OCI-LY1 (cell line): ENCODE results near the gene DCST1.

Experiments
- EZH2 ChIP-seq: fragments of 200-600 bp; sonication (generic), shearing (Covaris generic); IDR thresholded peaks from 2 replicates; pipeline ENCODE4 v1.8.0; 2017; ENCODE audit warnings: borderline replicate concordance, mixed run types, mild to moderate bottlenecking, antibody characterized with exemption, low read length, moderate library complexity, mixed read lengths
- TF ChIP-seq, protein P1 (sequence below): fragments of 200-600 bp; sonication (generic), shearing (Covaris generic); IDR thresholded peaks from 2 replicates; pipeline ENCODE4 v1.5.1; 2017; ENCODE audit warnings: mild to moderate bottlenecking, antibody characterized with exemption, low read length, moderate library complexity, mixed read lengths

DNA sequence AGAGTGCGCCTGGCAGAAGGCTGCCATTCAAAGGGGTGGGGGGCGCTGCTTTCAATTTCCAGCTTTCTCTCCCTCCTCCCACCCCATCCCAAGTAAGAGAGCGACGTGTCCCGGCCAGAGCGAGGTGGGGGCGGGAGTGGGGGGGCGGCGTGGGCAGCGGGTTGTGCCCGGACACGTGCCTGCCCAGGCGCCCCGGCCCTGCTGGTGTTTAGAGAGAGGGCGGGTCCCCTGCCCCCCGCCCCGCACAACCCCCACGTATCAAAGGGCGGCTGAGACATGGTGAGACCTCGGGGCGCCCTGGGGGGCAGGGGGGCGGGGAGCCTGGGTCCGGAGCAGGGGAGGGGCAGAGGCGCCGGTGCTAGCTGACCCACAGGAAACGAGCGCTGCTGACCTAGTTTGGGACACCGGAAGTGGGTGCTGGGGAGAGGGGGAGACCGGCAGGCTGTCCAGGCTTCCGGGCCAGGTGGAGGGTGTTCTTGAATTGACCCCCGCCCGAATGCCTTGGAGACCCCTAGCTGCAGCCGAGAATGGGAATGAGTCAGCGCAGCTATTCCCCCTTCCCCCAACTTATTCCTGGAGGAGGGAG lies 29.8 kb upstream of the DCST1 start:
- TF ChIP-seq, protein P1, sequence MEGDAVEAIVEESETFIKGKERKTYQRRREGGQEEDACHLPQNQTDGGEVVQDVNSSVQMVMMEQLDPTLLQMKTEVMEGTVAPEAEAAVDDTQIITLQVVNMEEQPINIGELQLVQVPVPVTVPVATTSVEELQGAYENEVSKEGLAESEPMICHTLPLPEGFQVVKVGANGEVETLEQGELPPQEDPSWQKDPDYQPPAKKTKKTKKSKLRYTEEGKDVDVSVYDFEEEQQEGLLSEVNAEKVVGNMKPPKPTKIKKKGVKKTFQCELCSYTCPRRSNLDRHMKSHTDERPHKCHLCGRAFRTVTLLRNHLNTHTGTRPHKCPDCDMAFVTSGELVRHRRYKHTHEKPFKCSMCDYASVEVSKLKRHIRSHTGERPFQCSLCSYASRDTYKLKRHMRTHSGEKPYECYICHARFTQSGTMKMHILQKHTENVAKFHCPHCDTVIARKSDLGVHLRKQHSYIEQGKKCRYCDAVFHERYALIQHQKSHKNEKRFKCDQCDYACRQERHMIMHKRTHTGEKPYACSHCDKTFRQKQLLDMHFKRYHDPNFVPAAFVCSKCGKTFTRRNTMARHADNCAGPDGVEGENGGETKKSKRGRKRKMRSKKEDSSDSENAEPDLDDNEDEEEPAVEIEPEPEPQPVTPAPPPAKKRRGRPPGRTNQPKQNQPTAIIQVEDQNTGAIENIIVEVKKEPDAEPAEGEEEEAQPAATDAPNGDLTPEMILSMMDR, result no peak
- no peak for TF ChIP-seq EZH2
